ENCODE results near the gene RANBP3L.

RANBP3L gene

GRCh38 chr5:36305571-36306326, 4.0 kb upstream of the RANBP3L start:
- H3K14ac ChIP-seq (ENCODE audit: low read length in 2 of 2), result no peak overlapping the region
- H3K36me3 ChIP-seq (ENCODE audit: control insufficient read depth in 1 of 2, insufficient read depth in 2 of 2, low read depth in 1 of 2, low read length in 2 of 2), result no peaks in the 10 kb centered on the region
- H3K4me3 ChIP-seq (ENCODE audit: insufficient read depth in 1 of 2, low read depth in 1 of 2, low read length in 2 of 2), result no peak overlapping the region
- H3K79me1 ChIP-seq (replicated peaks; ENCODE audit: low read length, poor library complexity, severe bottlenecking), result no peaks in the 10 kb centered on the region
- no peak overlapping the region for H3K27ac ChIP-seq (ENCODE audit: low read length, poor library complexity, severe bottlenecking)
- no peaks in the 10 kb centered on the region for H3K9me3 ChIP-seq (ENCODE audit: control insufficient read depth, low read length)
- H2AK5ac ChIP-seq (ENCODE audit: low read length, severe bottlenecking), result no peak overlapping the region
- peak overlapping the region; percentile 10 for H3K9ac ChIP-seq (ENCODE audit: low read length)
- peaks cover 0 to 4% of the 10 kb centered on the region in 2 experiments for H3K27me3 ChIP-seq (ENCODE audit: control insufficient read depth in 1 of 2, insufficient read depth in 1 of 2, low read length in 2 of 2)
- H2BK15ac ChIP-seq (ENCODE audit: low read depth, poor library complexity, severe bottlenecking), result no peak overlapping the region
- no peak overlapping the region for H2BK12ac ChIP-seq (ENCODE audit: low read length in 2 of 2)
- peak; percentile 48 for DNase-seq
- H2BK120ac ChIP-seq (ENCODE audit: low read depth, low read length), result no peak overlapping the region
- 32% methylated on average over 4 of the region's 4 CpGs for WGBS
- H3K4ac ChIP-seq (ENCODE audit: low read depth in 1 of 2, low read length in 2 of 2), result no peak overlapping the region
- H4K8ac ChIP-seq (ENCODE audit: low read length), result no peak overlapping the region
- H2AFZ ChIP-seq (ENCODE audit: low read depth, low read length), result no peak overlapping the region
- no peak overlapping the region for H3K18ac ChIP-seq (ENCODE audit: low read depth in 1 of 2, low read length in 2 of 2)
- H4K91ac ChIP-seq (ENCODE audit: low read length), result no peak overlapping the region
- no peak overlapping the region for H3K4me2 ChIP-seq (ENCODE audit: low read length, poor library complexity, severe bottlenecking)
- H2BK5ac ChIP-seq (ENCODE audit: low read depth, low read length, poor library complexity, severe bottlenecking), result no peak overlapping the region
- H3K23ac ChIP-seq (ENCODE audit: low read length in 2 of 2), result no peak overlapping the region
- H3K4me1 ChIP-seq (ENCODE audit: control insufficient read depth, insufficient read depth, low read depth, low read length), result peaks cover 3% of the 10 kb centered on the region

GRCh38 chr5:36304095-36304805, 2.5 kb upstream of the RANBP3L start:
- no peak overlapping the region for H4K8ac ChIP-seq (ENCODE audit: low read length)
- no peak overlapping the region for H3K23ac ChIP-seq (ENCODE audit: low read length in 2 of 2)
- H3K18ac ChIP-seq (ENCODE audit: low read depth in 1 of 2, low read length in 2 of 2), result no peak overlapping the region
- H2BK120ac ChIP-seq (ENCODE audit: low read depth, low read length), result no peak overlapping the region
- no peak overlapping the region for H2AK5ac ChIP-seq (ENCODE audit: low read length, severe bottlenecking)
- peaks cover 3% of the 10 kb centered on the region for H3K4me1 ChIP-seq (ENCODE audit: control insufficient read depth, insufficient read depth, low read depth, low read length)
- no peak overlapping the region for H3K27ac ChIP-seq (ENCODE audit: low read length, poor library complexity, severe bottlenecking)
- no peak overlapping the region for H2BK15ac ChIP-seq (ENCODE audit: low read depth, poor library complexity, severe bottlenecking)
- no peaks in the 10 kb centered on the region for H3K27me3 ChIP-seq (ENCODE audit: control insufficient read depth in 1 of 2, insufficient read depth in 1 of 2, low read length in 2 of 2)
- H3K14ac ChIP-seq (ENCODE audit: low read length in 2 of 2), result peak overlapping the region in 1 of 2 experiments; percentile 55
- no peaks in the 10 kb centered on the region for H3K79me1 ChIP-seq (replicated peaks; ENCODE audit: low read length, poor library complexity, severe bottlenecking)
- no peak overlapping the region for H3K4me3 ChIP-seq (ENCODE audit: insufficient read depth in 1 of 2, low read depth in 1 of 2, low read length in 2 of 2)
- H2BK12ac ChIP-seq (ENCODE audit: low read length in 2 of 2), result peak overlapping the region in 1 of 2 experiments; percentile 54
- no peaks in the 10 kb centered on the region for H3K36me3 ChIP-seq (ENCODE audit: control insufficient read depth in 1 of 2, insufficient read depth in 2 of 2, low read depth in 1 of 2, low read length in 2 of 2)
- 76% methylated on average over 6 of the region's 7 CpGs for WGBS
- no peak for DNase-seq
- H2AFZ ChIP-seq (ENCODE audit: low read depth, low read length), result no peak overlapping the region
- no peaks in the 10 kb centered on the region for H3K9me3 ChIP-seq (ENCODE audit: control insufficient read depth, low read length)
- no peak overlapping the region for H3K4me2 ChIP-seq (ENCODE audit: low read length, poor library complexity, severe bottlenecking)
- H2BK5ac ChIP-seq (ENCODE audit: low read depth, low read length, poor library complexity, severe bottlenecking), result no peak overlapping the region
- H3K9ac ChIP-seq (ENCODE audit: low read length), result no peak overlapping the region
- H4K91ac ChIP-seq (ENCODE audit: low read length), result no peak overlapping the region
- H3K4ac ChIP-seq (ENCODE audit: low read depth in 1 of 2, low read length in 2 of 2), result no peak overlapping the region

- no peak overlapping the region for H3K4me2 ChIP-seq (ENCODE audit: low read length, poor library complexity, severe bottlenecking)
- peak overlapping the region in 1 of 2 experiments; percentile 66 for H3K4me3 ChIP-seq (ENCODE audit: insufficient read depth in 1 of 2, low read depth in 1 of 2, low read length in 2 of 2)
- H4K8ac ChIP-seq (ENCODE audit: low read length), result no peak overlapping the region
- H2AK5ac ChIP-seq (ENCODE audit: low read length, severe bottlenecking), result no peak overlapping the region
- H2BK5ac ChIP-seq (ENCODE audit: low read depth, low read length, poor library complexity, severe bottlenecking), result no peak overlapping the region
- H2BK12ac ChIP-seq (ENCODE audit: low read length in 2 of 2), result peak overlapping the region in 1 of 2 experiments; percentile 84
- H3K9ac ChIP-seq (ENCODE audit: low read length), result peak overlapping the region; percentile 62
- H4K91ac ChIP-seq (ENCODE audit: low read length), result no peak overlapping the region
- peaks cover 3% of the 10 kb centered on the region for H3K4me1 ChIP-seq (ENCODE audit: control insufficient read depth, insufficient read depth, low read depth, low read length)
- no peaks in the 10 kb centered on the region for H3K27me3 ChIP-seq (ENCODE audit: control insufficient read depth in 1 of 2, insufficient read depth in 1 of 2, low read length in 2 of 2)
- H3K36me3 ChIP-seq (ENCODE audit: control insufficient read depth in 1 of 2, insufficient read depth in 2 of 2, low read depth in 1 of 2, low read length in 2 of 2), result no peaks in the 10 kb centered on the region
- H3K14ac ChIP-seq (ENCODE audit: low read length in 2 of 2), result peak overlapping the region in 1 of 2 experiments; percentile 55
- peak overlapping the region in 1 of 2 experiments; percentile 89 for H3K23ac ChIP-seq (ENCODE audit: low read length in 2 of 2)
- H2AFZ ChIP-seq (ENCODE audit: low read depth, low read length), result no peak overlapping the region
- no peak overlapping the region for H2BK120ac ChIP-seq (ENCODE audit: low read depth, low read length)
- H3K4ac ChIP-seq (ENCODE audit: low read depth in 1 of 2, low read length in 2 of 2), result peak overlapping the region in 1 of 2 experiments; percentile 61
- H3K79me1 ChIP-seq (replicated peaks; ENCODE audit: low read length, poor library complexity, severe bottlenecking), result no peaks in the 10 kb centered on the region
- H3K18ac ChIP-seq (ENCODE audit: low read depth in 1 of 2, low read length in 2 of 2), result peak overlapping the region in 1 of 2 experiments; percentile 95
- H2BK15ac ChIP-seq (ENCODE audit: low read depth, poor library complexity, severe bottlenecking), result no peak overlapping the region
- H3K9me3 ChIP-seq (ENCODE audit: control insufficient read depth, low read length), result no peaks in the 10 kb centered on the region
- no peak overlapping the region for H3K27ac ChIP-seq (ENCODE audit: low read length, poor library complexity, severe bottlenecking)
- WGBS, result 62% methylated on average over 4 of the region's 4 CpGs
- peak; percentile 3 for DNase-seq
These were observed 668 bp downstream of the RANBP3L start for GRCh38 chr5:36300927-36301540.

Data from mesenchymal stem cell (in vitro differentiated cells and primary cell).